ENCODE results near the gene SLC9A9.

Gene SLC9A9

DNA sequence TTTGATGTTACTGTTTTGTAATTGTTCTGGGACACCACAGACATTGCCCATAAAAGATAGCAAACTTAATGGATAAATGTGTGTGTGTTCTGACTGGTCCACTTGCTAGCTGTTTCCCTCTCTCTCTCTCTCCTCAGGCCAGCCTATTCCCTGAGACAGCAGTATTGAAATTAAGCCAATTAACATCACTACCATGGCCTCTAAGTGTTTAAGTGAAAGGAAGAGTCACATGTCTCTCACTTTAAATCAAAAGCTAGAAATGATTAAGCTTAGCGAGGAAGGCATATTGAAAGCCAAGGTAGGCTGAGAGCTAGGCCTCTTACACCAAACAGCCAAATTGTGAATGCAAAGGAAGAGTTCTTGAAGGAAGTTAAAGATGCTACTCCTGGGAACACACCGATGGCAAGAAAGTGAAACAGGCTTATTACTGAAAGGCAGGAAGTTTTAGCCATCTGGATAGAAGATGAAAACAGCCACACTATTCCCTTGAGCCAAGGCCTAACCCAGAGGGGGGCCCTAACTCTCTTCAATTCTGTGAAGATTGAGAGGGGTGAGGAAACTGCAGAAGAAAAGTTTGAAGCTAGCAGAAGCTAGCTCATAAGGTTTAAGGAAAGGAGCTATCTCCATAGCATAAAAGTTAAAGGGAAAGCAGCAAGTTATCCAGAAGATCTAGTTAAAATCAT is 433.6 kb downstream of the SLC9A9 start:
- H3K36me3 Mint-ChIP-seq (ENCODE audit: insufficient read depth), result peaks cover 7% of the 10 kb centered on the region
- H3K27me3 Mint-ChIP-seq, result no peaks in the 10 kb centered on the region
- no peak for DNase-seq (ENCODE audit: low spot score in 2 of 2)
- no peak overlapping the region for H3K4me3 Mint-ChIP-seq
- ATAC-seq (replicated peaks; ENCODE audit: extremely low read depth, poor library complexity, severe bottlenecking), result no peak
- H3K9me3 Mint-ChIP-seq, result no peaks in the 10 kb centered on the region
- no peak overlapping the region for H3K27ac Mint-ChIP-seq (ENCODE audit: low read depth)
- H3K4me1 Mint-ChIP-seq, result no peaks in the 10 kb centered on the region

DNA sequence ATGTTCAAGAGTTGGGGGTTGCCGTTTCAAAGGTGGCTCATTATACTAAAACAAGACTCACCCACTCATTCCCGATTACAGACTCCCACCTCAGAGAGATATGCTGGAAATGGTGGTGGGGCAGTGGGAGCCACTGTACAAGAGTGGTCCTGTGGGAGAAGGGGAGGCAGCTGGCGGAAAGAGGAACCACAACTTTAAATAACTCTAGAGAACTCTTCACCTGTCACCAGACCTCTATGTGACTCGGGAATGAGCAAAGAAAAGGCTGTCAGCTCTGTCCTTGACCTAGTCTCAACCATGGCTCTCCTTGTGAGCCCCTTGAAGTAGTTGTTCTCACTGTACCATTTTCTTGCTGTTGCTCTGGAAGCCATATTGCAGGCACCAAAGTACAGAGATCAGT is 434.9 kb downstream of the SLC9A9 start:
- Mint-ChIP-seq H3K27ac (ENCODE audit: low read depth) (no peak overlapping the region), H3K9me3 (no peaks in the 10 kb centered on the region)
- ATAC-seq (replicated peaks; ENCODE audit: extremely low read depth, poor library complexity, severe bottlenecking), result no peak

DNA sequence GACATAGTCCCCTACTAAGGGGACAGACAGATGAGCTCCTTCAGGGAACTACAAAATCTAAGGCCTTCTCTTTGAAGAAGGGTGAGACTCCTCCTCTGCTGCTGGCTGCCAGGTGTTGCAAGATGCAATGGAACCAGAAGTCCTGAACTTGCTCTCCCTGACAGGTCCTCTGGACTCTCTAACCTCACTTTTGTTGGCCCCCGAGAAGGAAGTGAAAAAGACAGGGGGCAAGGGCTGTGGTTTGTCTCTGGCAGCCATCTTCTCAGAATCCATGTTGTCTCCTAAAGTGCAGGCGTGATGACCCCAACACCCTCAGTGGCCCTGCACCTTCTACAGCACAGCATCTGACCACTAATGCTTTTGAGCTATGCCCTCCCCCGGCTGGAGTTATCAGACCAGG is 436.2 kb downstream of the SLC9A9 start:
- Mint-ChIP-seq H3K9me3 (no peaks in the 10 kb centered on the region), H3K27me3 (no peaks in the 10 kb centered on the region), H3K27ac (ENCODE audit: low read depth) (no peak overlapping the region), H3K36me3 (ENCODE audit: insufficient read depth) (peaks cover 5% of the 10 kb centered on the region), H3K4me1 (no peaks in the 10 kb centered on the region), H3K4me3 (no peak overlapping the region)
- no peak for DNase-seq (ENCODE audit: low spot score in 2 of 2)
- ATAC-seq (replicated peaks; ENCODE audit: extremely low read depth, poor library complexity, severe bottlenecking), result no peak

More for the DNA sequence above, 434.9 kb downstream of the SLC9A9 start:
- no peaks in the 10 kb centered on the region for H3K4me1 Mint-ChIP-seq
- no peak for DNase-seq (ENCODE audit: low spot score in 2 of 2)
- H3K36me3 Mint-ChIP-seq (ENCODE audit: insufficient read depth), result peaks cover 5% of the 10 kb centered on the region
- H3K27me3 Mint-ChIP-seq, result no peaks in the 10 kb centered on the region
- H3K4me3 Mint-ChIP-seq, result no peak overlapping the region

DNA sequence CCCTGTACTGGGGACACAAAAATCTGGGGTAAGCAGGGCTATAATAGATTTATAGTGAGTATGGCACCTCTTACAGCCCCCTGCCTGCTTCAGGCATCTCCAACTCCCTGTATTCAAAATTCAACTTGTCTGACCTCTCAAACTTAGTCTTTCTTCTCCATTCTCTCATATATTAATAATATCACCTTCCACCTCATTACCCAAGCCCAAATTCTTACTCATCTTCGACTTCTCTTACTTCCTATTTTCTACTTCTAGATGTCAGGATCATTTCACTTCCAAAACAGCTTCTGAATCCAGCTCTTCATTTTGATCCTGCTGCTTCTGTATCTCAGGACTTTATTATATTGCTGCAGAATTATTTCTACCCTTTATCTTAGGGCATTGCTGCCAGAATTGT is 438.0 kb downstream of the SLC9A9 start:
- DNase-seq (ENCODE audit: low spot score in 2 of 2) (no peak), ATAC-seq (replicated peaks; ENCODE audit: extremely low read depth, poor library complexity, severe bottlenecking) (no peak)
- Mint-ChIP-seq H3K4me3 (no peak overlapping the region), H3K36me3 (ENCODE audit: insufficient read depth) (peaks cover 5% of the 10 kb centered on the region), H3K9me3 (no peaks in the 10 kb centered on the region), H3K4me1 (no peaks in the 10 kb centered on the region), H3K27me3 (no peaks in the 10 kb centered on the region), H3K27ac (ENCODE audit: low read depth) (no peak overlapping the region)

DNA sequence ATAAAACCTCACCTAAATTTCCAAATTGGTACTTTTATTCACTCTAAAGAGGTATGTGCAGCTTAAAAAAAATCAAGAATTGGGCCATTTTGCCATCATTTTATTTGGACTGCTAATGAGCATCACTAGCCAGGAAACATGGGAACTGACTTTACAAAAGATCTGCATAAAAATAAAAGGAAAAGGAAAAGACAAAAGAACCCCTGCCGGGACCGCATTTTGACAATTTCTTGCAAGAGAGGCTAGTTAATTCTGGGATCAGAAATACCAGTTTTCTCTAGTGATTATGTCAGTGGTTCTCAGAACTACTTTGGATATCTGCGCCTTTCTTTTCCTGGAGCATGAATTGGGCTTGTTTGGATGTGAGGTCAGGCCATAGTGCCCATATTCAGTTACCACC is 439.5 kb downstream of the SLC9A9 start:
- no peak for ATAC-seq (replicated peaks; ENCODE audit: extremely low read depth, poor library complexity, severe bottlenecking)
- Mint-ChIP-seq H3K9me3 (no peaks in the 10 kb centered on the region), H3K27ac (ENCODE audit: low read depth) (no peak overlapping the region), H3K27me3 (no peaks in the 10 kb centered on the region), H3K36me3 (ENCODE audit: insufficient read depth) (peaks cover 5% of the 10 kb centered on the region), H3K4me1 (no peaks in the 10 kb centered on the region), H3K4me3 (no peak overlapping the region)
- no peak for DNase-seq (ENCODE audit: low spot score in 2 of 2)

- no peak for ATAC-seq (replicated peaks; ENCODE audit: extremely low read depth, poor library complexity, severe bottlenecking)
- no peaks in the 10 kb centered on the region for H3K27me3 Mint-ChIP-seq
- no peak overlapping the region for H3K4me3 Mint-ChIP-seq
- H3K36me3 Mint-ChIP-seq (ENCODE audit: insufficient read depth), result no peaks in the 10 kb centered on the region
- H3K9me3 Mint-ChIP-seq, result no peaks in the 10 kb centered on the region
- no peak for DNase-seq (ENCODE audit: low spot score in 2 of 2)
- no peak overlapping the region for H3K27ac Mint-ChIP-seq (ENCODE audit: low read depth)
- no peaks in the 10 kb centered on the region for H3K4me1 Mint-ChIP-seq
Observed at GRCh38 chr3:143402602-143403001, 445.7 kb downstream of the SLC9A9 start.

DNA sequence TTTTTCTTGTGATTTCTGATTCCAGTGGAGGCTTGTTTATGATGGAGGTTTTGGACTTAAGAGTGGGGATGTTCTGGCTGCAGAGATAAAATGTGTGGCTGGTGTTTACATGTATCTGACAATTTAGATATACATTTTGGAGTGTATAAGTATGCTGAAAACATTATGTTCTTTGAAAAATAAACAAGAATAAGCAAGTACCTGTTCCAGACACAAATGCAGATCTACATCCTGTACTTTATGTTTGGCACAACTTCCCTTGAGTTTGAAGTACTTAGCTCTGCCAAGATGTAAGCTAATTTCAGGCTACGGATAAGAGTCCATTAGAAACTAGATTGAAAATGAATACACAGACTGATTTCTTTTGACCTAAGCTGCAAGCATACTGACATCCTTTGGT is 451.5 kb downstream of the SLC9A9 start:
- H3K27ac Mint-ChIP-seq (ENCODE audit: low read depth), result no peak overlapping the region
- peaks cover 6% of the 10 kb centered on the region for H3K4me1 Mint-ChIP-seq
- H3K36me3 Mint-ChIP-seq (ENCODE audit: insufficient read depth), result peaks cover 3% of the 10 kb centered on the region
- H3K27me3 Mint-ChIP-seq, result no peaks in the 10 kb centered on the region
- DNase-seq (ENCODE audit: low spot score in 2 of 2) (no peak), ATAC-seq (replicated peaks; ENCODE audit: extremely low read depth, poor library complexity, severe bottlenecking) (no peak)
- H3K4me3 Mint-ChIP-seq, result no peak overlapping the region
- H3K9me3 Mint-ChIP-seq, result peaks cover 5% of the 10 kb centered on the region

DNA sequence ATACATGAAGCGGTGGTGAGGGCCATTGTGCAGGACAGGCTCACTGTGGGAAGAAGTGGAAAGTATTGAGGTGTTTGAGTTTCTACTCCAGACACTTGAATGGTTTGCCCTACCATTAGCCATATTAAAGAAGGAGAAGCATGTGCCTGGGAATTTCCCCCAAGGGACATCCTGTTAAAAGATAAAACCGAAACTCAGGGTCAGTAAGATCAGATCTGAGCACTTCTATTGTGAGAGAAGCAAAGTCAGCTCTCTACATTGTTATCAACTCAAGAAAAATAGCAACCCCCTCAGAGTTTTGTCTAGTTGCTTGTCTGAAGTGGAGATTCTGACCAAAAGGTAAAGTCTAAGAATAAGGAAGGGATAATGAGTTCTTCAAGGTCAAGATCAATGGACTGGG is 458.9 kb downstream of the SLC9A9 start:
- Mint-ChIP-seq H3K4me1 (peaks cover 6% of the 10 kb centered on the region), H3K9me3 (peaks cover 5% of the 10 kb centered on the region), H3K36me3 (ENCODE audit: insufficient read depth) (peaks cover 3% of the 10 kb centered on the region), H3K4me3 (no peak overlapping the region), H3K27ac (ENCODE audit: low read depth) (no peak overlapping the region), H3K27me3 (no peaks in the 10 kb centered on the region)
- no peak for ATAC-seq (replicated peaks; ENCODE audit: extremely low read depth, poor library complexity, severe bottlenecking)
- DNase-seq (ENCODE audit: low spot score in 2 of 2), result no peak

GRCh38 chr3:143387425-143387824 is 460.8 kb downstream of the SLC9A9 start:
- no peaks in the 10 kb centered on the region for H3K36me3 Mint-ChIP-seq (ENCODE audit: insufficient read depth)
- no peaks in the 10 kb centered on the region for H3K4me1 Mint-ChIP-seq
- H3K27me3 Mint-ChIP-seq, result no peaks in the 10 kb centered on the region
- no peak for DNase-seq (ENCODE audit: low spot score in 2 of 2)
- no peaks in the 10 kb centered on the region for H3K9me3 Mint-ChIP-seq
- no peak for ATAC-seq (replicated peaks; ENCODE audit: extremely low read depth, poor library complexity, severe bottlenecking)
- H3K4me3 Mint-ChIP-seq, result no peak overlapping the region
- no peak overlapping the region for H3K27ac Mint-ChIP-seq (ENCODE audit: low read depth)

GRCh38 chr3:143384076-143384475 is 464.2 kb downstream of the SLC9A9 start:
- Mint-ChIP-seq H3K27ac (ENCODE audit: low read depth) (no peak overlapping the region), H3K4me3 (no peak overlapping the region), H3K4me1 (no peaks in the 10 kb centered on the region), H3K9me3 (no peaks in the 10 kb centered on the region), H3K36me3 (ENCODE audit: insufficient read depth) (no peaks in the 10 kb centered on the region), H3K27me3 (no peaks in the 10 kb centered on the region)
- no peak for ATAC-seq (replicated peaks; ENCODE audit: extremely low read depth, poor library complexity, severe bottlenecking)
- DNase-seq (ENCODE audit: low spot score in 2 of 2), result no peak

- H3K4me1 Mint-ChIP-seq, result no peaks in the 10 kb centered on the region
- DNase-seq (ENCODE audit: low spot score in 2 of 2) (no peak), ATAC-seq (replicated peaks; ENCODE audit: extremely low read depth, poor library complexity, severe bottlenecking) (no peak)
- no peak overlapping the region for H3K4me3 Mint-ChIP-seq
- no peaks in the 10 kb centered on the region for H3K9me3 Mint-ChIP-seq
- no peaks in the 10 kb centered on the region for H3K36me3 Mint-ChIP-seq (ENCODE audit: insufficient read depth)
- no peaks in the 10 kb centered on the region for H3K27me3 Mint-ChIP-seq
- H3K27ac Mint-ChIP-seq (ENCODE audit: low read depth), result no peak overlapping the region
Observed at GRCh38 chr3:143383421-143383820, 464.8 kb downstream of the SLC9A9 start.

DNA sequence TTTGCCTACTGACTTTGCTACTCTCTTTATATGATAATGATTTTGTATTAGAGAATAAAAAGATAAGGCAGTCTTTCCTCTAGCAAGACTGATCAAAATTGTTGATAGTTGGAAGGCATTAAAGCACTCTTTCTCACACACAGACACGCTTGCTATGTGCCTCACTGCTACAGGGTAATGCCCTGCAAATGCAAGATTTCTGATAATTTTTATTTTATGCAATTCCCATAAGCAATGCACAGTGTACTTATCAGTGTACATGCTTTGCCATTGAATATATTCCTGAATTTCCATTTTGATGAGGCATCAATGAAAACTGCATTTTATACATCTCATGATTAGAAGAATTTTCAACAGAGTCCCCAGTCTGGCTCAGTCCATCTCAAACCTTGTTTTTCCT is 465.5 kb downstream of the SLC9A9 start:
- ATAC-seq (replicated peaks; ENCODE audit: extremely low read depth, poor library complexity, severe bottlenecking) (no peak), DNase-seq (ENCODE audit: low spot score in 2 of 2) (no peak)
- Mint-ChIP-seq H3K9me3 (no peaks in the 10 kb centered on the region), H3K27ac (ENCODE audit: low read depth) (no peak overlapping the region), H3K27me3 (no peaks in the 10 kb centered on the region), H3K4me1 (no peaks in the 10 kb centered on the region), H3K36me3 (ENCODE audit: insufficient read depth) (no peaks in the 10 kb centered on the region), H3K4me3 (no peak overlapping the region)

DNA sequence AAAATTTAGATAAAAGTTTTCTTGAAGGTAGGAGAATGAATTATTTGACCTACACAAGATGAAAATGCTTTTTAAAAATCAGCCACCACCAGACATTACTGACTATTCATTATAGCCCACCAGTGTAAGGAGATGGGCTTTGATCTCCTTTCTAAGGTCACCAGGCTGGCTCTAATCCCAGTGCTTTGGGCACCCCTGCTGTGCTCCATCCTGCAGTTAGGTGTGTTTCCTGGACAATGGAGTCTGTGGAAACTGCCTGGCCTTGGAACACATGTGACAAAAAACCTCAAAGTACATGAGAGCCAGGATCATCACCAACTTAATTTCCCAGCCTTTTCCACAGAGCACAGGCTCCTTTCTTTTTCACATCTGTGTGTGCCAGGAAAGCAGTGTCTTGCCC is 467.8 kb downstream of the SLC9A9 start:
- H3K36me3 Mint-ChIP-seq (ENCODE audit: insufficient read depth), result no peaks in the 10 kb centered on the region
- H3K4me3 Mint-ChIP-seq, result no peak overlapping the region
- DNase-seq (ENCODE audit: low spot score in 2 of 2) (no peak), ATAC-seq (replicated peaks; ENCODE audit: extremely low read depth, poor library complexity, severe bottlenecking) (no peak)
- H3K27ac Mint-ChIP-seq (ENCODE audit: low read depth), result no peak overlapping the region
- H3K27me3 Mint-ChIP-seq, result no peaks in the 10 kb centered on the region
- no peaks in the 10 kb centered on the region for H3K4me1 Mint-ChIP-seq
- H3K9me3 Mint-ChIP-seq, result no peaks in the 10 kb centered on the region

- no peak overlapping the region for H3K4me3 Mint-ChIP-seq
- no peak for DNase-seq (ENCODE audit: low spot score in 2 of 2)
- H3K27ac Mint-ChIP-seq (ENCODE audit: low read depth), result no peak overlapping the region
- H3K4me1 Mint-ChIP-seq, result no peaks in the 10 kb centered on the region
- H3K27me3 Mint-ChIP-seq, result no peaks in the 10 kb centered on the region
- no peak for ATAC-seq (replicated peaks; ENCODE audit: extremely low read depth, poor library complexity, severe bottlenecking)
- H3K9me3 Mint-ChIP-seq, result no peaks in the 10 kb centered on the region
- no peaks in the 10 kb centered on the region for H3K36me3 Mint-ChIP-seq (ENCODE audit: insufficient read depth)
Observed at GRCh38 chr3:143375698-143376097, 472.6 kb downstream of the SLC9A9 start.
